ENCODE measurements around the gene RELN.

DNA sequence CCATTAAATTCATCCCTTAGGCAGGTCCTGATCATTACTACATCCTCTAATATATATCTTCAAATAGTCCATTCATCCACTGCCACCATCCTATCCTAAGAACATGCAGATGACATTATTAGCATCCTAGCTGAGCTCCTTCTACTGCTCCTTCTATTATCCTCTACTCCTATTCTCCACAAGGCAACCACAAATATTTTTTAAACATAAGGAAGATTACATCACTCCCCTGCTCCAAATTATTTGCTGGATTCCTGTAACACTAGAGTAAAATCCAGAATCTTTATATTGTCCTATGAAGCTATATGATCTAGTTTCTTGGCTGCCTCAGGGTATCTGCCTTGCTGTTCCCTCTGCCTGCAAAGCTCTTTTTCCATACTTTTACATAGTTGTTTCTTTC, 367.2 kb downstream of the RELN start:
- no peak for TF ChIP-seq CTCF (IDR thresholded peaks at IDR 0.05)
- no peak for TF ChIP-seq POLR2A (IDR thresholded peaks at IDR 0.05)

All from thyroid gland (tissue), 4 donors.